ENCODE results near the gene WDR62.

- TF ChIP-seq CTCF (IDR thresholded peaks at IDR 0.05; ENCODE audit: poor library complexity, severe bottlenecking): no peak
- TF ChIP-seq EZH2 (IDR thresholded peaks at IDR 0.05; ENCODE audit: borderline replicate concordance, insufficient read depth, low read length, poor library complexity, severe bottlenecking): no peak
Observed at GRCh38 chr19:36125557-36125956, 70.9 kb downstream of the WDR62 start.

Measured in neural cell (in vitro differentiated cells).